ENCODE measurements around the gene OSTF1.

The OSTF1 gene, protein sequence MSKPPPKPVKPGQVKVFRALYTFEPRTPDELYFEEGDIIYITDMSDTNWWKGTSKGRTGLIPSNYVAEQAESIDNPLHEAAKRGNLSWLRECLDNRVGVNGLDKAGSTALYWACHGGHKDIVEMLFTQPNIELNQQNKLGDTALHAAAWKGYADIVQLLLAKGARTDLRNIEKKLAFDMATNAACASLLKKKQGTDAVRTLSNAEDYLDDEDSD

DNA sequence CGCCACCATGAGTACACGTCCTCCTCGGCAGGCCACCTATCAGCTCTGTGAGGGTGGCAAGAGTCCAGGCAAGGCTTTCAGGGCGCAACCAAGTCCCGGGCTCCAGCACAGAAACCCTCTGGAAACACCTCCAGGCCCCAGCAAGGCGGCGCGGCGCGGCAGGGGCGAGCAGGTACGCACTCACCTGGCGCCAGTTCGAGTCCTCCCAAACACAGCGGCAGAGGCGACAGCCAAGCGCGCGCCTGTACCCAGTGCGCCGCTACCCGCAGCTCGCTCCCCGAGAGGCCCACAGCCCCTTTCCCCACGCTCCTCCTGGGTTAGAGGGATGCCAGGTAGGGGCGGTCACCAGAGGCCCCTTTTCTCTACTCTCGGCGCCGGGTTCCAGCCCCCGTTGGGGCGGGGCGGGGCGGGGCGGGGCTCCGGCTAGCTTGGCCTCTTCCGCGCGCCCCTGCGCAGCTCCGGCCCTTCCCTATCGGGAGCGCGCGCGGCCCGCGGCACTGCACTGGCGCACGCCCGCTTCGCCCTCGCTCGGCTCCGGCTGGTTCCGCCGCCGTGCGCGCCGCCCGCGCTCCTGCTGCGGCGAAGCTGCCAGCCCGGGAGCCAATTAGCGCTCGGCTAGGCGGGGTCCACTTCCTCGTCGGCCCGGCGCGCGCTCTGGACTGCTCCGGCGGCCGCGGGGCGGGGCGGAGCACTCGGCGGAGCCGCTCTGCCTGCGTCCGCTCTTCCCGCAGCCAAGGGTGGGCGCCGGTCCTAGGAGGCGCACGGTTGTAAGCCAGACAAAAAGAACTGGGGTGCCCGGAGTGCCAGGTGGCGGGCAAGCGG lies at the start of gene OSTF1, which contains the start of gene NMRK1:
Gene OSTF1 (plus strand): TSS at position 691 of the 822 bp plus-strand sequence. CDS start 179 bp downstream, outside the sequence.
Gene NMRK1 (minus strand): TSS at position 332 of the 822 bp plus-strand sequence. CDS start 5,040 bp downstream, outside the sequence.
- DNase-seq, result peak; percentile 95

DNA sequence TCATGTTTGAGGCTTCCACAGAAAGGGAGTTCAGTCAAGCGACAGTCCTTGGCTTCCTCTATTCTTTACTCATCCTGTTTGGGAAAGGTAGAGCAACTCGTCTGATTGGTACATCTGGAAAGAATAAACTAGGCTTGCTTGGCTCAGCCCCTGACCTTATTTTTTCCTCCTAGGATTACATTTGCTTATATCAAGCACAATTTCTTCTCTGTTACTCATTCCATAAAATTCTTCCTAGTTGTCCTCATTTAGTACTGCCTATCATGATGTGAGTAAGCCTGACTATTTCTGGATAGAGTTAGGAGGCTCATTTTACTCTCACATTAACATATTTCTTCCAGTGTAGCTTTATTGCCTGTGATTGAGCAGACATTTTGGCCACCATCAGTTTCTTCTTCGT lies 49.3 kb upstream of the OSTF1 start:
- DNase-seq, result no peak

- DNase-seq, result no peak
Measured at GRCh38 chr9:75039801-75040200, 48.5 kb upstream of the OSTF1 start.

DNA sequence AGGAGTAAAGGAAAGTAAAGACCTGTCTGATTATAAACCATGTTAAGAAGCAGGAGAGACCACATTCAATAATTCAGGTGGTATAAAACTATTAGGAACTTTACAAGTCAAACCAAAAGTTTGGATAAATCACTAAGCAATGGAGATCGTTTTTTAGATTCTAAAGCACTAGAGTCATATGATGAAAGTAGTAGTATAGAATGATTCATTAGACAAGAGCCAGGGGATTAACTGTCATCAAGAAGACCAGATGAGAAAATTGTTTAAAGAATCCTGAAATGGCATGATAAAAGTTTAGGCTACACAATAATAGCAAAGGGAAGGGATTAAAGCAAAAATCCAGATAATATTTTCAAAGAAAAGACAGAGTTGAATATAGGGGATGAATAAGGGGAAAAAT lies 47.3 kb upstream of the OSTF1 start:
- no peak for DNase-seq

DNA sequence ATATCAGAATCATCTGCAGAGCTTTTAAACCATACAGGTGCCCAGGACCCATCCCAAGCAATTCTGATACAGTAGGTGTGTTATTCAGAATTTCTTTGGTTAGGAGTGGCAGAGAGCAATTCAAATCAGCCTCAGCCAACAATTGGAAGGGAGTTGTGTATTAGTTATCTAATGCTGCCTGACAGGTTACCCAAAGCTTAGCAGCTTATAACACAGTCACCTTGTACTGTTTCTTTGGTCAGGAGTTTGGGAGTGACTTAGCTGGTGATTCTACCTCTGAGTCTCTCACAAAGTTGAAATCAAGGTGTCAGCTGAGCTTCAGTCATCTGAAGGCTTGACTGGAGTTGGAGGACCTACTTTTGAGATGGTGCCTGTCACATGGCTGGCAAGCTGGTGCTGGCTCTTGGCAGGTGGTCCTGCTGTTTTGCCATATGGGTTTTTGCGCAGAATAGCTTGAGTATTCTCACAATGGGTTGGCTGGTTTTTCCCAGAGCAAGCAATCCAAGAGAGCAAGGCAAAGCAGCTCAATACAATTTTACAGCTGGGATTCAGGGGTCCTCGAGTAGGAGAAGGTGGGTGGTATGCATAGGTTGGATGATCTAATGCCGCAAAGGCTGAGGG lies 41.5 kb upstream of the OSTF1 start:
- DNase-seq, result no peak

GRCh38 chr9:75047506-75047905 lies 40.8 kb upstream of the OSTF1 start:
- no peak for DNase-seq

- no peak for DNase-seq
Measured at GRCh38 chr9:75051285-75051684, 37.0 kb upstream of the OSTF1 start.

DNA sequence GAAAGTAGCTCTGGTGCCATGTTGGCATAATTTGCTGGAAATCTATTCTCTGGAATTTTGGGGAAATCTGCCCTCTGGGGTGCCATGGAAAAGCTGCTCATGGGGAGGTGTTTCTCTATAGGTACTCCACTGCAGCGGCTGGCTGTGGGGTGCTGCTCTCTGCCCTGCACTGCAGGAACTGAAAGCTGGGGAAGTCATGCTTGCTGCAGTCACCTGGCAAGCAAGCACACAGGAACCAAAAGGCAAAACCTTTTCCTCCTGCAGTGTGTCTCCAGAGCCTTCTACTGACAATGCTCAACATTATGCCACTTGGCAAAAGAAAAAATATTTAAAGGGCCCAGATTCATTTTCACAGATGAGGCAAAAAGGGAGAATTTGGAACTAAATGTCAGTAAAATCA lies 34.4 kb upstream of the OSTF1 start:
- DNase-seq, result no peak

GRCh38 chr9:75054368-75055001 lies 33.8 kb upstream of the OSTF1 start:
- no peak for DNase-seq

DNA sequence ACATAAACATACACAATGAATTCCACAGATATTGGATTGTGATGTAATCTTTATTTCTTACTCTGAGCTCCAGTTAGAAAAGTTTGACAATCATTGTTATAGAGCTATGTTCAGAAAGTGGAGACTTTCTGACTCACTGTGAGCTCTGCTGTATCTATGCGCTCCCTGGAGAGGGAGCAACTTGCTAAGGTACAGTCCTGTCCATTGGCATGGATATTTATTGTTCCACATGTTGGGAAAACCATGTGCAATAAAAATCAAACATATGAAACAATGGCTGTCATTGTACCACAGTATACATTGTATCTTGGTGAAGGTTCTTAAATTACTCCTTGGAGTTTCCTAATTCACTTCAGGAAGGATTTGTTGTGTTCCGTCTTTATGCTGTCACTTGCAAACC lies 27.1 kb upstream of the OSTF1 start:
- DNase-seq, result no peak

DNA sequence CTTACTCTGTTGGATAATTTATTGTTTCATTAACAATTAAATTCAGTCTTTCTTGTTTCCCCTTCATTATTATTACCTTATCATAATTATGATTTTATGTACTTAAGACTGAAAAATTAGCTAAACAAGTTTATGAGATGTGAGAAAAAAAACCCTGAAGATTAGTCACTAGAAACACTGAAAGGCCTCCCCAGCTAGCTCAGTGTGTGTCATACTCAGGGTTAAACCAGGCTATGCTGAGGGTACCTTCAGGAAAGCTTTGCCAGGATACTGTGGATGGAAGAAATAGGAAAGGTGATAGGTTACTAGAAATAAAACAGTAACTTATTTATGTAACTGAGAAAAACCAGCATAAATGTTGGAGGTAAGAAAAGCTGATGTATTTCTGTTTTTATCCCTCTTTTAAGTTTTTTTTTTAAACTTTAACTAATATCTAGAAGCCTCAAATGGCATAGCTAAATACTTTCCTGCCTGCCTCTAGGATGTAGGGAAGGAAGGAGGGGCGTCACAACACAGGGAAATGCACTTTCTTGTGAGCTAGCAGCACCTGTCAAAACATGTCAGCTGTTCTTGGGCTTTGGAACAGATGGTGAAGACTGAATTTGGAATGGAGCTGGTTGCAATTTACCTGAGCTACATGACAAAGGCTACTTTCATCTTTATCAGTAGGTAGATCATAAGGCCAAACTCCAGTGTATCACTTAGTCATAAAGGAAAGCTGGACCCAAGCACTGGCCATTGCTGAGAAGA lies 24.6 kb upstream of the OSTF1 start:
- no peak for DNase-seq

DNA sequence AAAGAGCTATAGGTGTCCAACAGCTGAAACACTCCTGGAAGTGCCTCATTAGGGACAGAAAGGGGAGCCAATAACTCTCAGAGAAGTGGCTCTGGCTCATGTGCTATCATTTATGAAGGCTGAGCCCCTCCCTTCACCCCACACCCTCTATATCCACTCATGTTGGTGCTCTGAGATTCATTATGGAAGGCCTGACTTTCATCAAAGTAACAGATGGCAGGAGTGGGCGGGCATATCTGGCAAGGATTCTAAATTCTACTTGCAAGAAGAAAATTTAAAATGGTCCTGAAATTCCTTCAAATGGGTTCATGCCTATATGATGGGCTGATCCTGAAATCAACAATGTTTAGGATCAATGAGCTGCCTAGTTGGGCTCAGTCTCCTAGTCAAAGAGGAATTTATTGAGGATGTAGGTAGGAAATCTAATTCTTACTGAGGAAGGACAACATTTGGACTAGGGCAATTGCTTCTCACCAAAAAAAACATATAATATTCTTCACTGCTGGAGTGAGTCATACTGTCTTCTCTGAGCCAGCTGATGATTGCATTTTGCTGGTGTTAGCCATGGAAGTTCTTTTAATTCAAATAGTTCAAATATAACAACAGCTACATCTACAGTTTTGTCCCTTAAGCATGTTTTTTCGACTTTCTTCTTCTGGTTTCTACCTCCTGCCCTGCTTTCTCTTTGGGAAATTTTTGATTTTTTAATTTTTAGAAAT lies 23.8 kb upstream of the OSTF1 start:
- no peak for DNase-seq

DNA sequence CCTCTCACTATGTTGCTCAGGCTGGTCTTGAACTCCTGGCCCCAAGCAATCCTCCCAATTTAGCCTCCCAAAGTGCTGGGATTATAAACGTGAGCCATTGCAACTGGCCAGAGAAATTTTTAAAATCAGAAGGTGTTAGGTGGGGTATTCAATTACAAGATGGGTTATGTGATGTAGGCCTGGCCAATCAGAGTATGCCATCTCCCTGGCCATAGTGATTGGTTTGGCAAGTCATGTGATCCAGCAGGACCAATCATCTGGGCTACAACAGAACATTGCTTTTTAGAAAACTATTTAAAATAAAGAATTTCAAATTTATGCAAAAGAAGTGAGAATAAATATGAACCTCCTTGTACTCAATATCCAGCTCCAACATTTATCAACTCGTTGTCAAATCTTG lies 22.8 kb upstream of the OSTF1 start:
- DNase-seq, result no peak

GRCh38 chr9:75067894-75068293 lies 20.4 kb upstream of the OSTF1 start:
- DNase-seq, result no peak

- no peak for DNase-seq
Measured at GRCh38 chr9:75069171-75069570, 19.1 kb upstream of the OSTF1 start.

GRCh38 chr9:75071530-75072122 lies 16.7 kb upstream of the OSTF1 start:
- peak; percentile 59 for DNase-seq

GRCh38 chr9:75072895-75073294 lies 15.4 kb upstream of the OSTF1 start:
- no peak for DNase-seq

- DNase-seq, result no peak
Measured at GRCh38 chr9:75081632-75082031, 6.7 kb upstream of the OSTF1 start.

DNA sequence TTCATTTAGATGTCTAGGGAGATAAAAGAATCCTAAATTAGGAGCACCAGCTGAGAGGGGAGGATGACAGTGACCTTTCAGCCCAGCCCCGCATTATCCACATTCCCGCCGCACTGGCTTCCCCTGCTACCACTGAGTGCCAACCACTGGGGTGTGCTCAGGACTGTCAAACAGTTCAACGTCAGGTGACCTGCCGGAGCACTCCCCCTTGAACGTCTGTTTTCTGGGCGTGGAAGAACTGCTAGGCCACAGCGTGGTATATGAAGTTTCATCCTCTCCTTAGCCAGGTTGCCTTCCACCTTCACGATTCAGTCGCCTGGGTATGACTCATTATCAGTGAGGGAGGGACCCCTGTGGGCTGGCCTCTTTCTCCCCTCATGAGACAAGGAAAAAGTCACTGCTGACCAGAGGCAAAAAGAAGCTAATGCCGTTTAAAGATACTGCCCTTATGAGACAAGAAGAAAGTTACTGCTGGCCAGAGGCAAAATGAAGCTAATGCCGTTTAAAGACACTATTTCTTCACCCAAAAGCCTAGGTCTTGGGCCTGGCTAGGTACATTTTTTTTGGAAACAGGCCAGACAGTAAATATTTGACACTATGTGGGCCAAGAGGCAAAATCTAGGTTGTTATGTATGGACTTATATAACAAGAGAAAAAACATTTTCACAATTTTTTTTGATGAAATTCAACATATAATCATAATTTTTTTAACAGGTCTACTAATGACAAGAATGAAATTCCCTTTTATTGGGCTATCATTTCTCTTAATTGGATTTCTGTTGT lies 4.9 kb upstream of the OSTF1 start:
- DNase-seq, result peak; percentile 64

- DNase-seq, result no peak
Measured at GRCh38 chr9:75084081-75084672, 4.1 kb upstream of the OSTF1 start.

All from CD4-positive, alpha-beta T cell treated with Interleukin-21 for 1 hour (primary cell).